Mesenchymal stem cell (in vitro differentiated cells and primary cell): ENCODE data around the gene JMY.

ENCODE experiments used
- DNase-seq: peaks from one replicate; pipeline ENCODE4 v3.0.0-alpha.2; 2013
- H2AFZ ChIP-seq: one replicate; pipeline ENCODE4 v1.6.1; 2013; ENCODE audit warnings: low read depth, mild to moderate bottlenecking, control low read depth, inconsistent platforms, low read length, moderate library complexity
- H2AK5ac ChIP-seq: 2 replicates; pipeline ENCODE4 v1.6.1; 2013; ENCODE audit warnings: low read length, moderate library complexity, mild to moderate bottlenecking, inconsistent platforms; ENCODE audit not compliant: severe bottlenecking
- H2BK120ac ChIP-seq: one replicate; pipeline ENCODE4 v1.6.1; 2013; ENCODE audit warnings: low read depth, mild to moderate bottlenecking, inconsistent platforms, low read length, moderate library complexity
- H2BK12ac ChIP-seq, 2 experiments: one replicate each; pipeline ENCODE4 v1.6.1; 2013; ENCODE audit warnings: inconsistent platforms in 2 of 2, low read length in 2 of 2, mild to moderate bottlenecking in 2 of 2, moderate library complexity in 2 of 2, control low read depth in 1 of 2
- H2BK15ac ChIP-seq: one replicate; pipeline ENCODE4 v1.6.1; 2013; ENCODE audit warnings: mild to moderate bottlenecking, low read depth, inconsistent platforms; ENCODE audit not compliant: poor library complexity, severe bottlenecking
- H2BK5ac ChIP-seq: 2 replicates; pipeline ENCODE4 v1.6.1; 2013; ENCODE audit warnings: low read depth, mild to moderate bottlenecking, low read length, control low read depth, inconsistent platforms; ENCODE audit not compliant: poor library complexity, severe bottlenecking
- H3K14ac ChIP-seq, 2 experiments: one replicate each; pipeline ENCODE4 v1.6.1; 2013; ENCODE audit warnings: inconsistent platforms in 2 of 2, low read length in 2 of 2, control low read depth in 1 of 2, mild to moderate bottlenecking in 1 of 2, moderate library complexity in 1 of 2
- H3K18ac ChIP-seq, 2 experiments: one replicate each; pipeline ENCODE4 v1.6.1; 2013; ENCODE audit warnings: inconsistent platforms in 2 of 2, low read length in 2 of 2, control low read depth in 1 of 2, low read depth in 1 of 2, mild to moderate bottlenecking in 1 of 2
- H3K23ac ChIP-seq, 2 experiments: one replicate each; pipeline ENCODE4 v1.6.1; 2013; ENCODE audit warnings: inconsistent platforms in 2 of 2, low read length in 2 of 2, mild to moderate bottlenecking in 2 of 2, moderate library complexity in 2 of 2, control low read depth in 1 of 2
- H3K27ac ChIP-seq: 2 replicates; pipeline ENCODE4 v1.5.1; 2013; ENCODE audit warnings: mild to moderate bottlenecking, moderate library complexity, low read length, control low read depth, inconsistent platforms; ENCODE audit not compliant: poor library complexity, severe bottlenecking
- H3K27me3 ChIP-seq, 2 experiments: 2 replicates each; pipeline versions ENCODE4 v1.6.1 to v1.7.0; 2013; ENCODE audit warnings: low read length in 2 of 2, mild to moderate bottlenecking in 2 of 2, moderate library complexity in 2 of 2, control low read depth in 1 of 2, inconsistent platforms in 1 of 2; ENCODE audit not compliant: control insufficient read depth in 1 of 2, insufficient read depth in 1 of 2
- H3K36me3 ChIP-seq, 2 experiments: 2 replicates each; pipeline versions ENCODE4 v1.6.1 to v1.7.0; 2013; ENCODE audit warnings: low read length in 2 of 2, control low read depth in 1 of 2, inconsistent platforms in 1 of 2, low read depth in 1 of 2, mild to moderate bottlenecking in 1 of 2; ENCODE audit not compliant: insufficient read depth in 2 of 2, control insufficient read depth in 1 of 2
- H3K4ac ChIP-seq, 2 experiments: one replicate each; pipeline ENCODE4 v1.6.1; 2013; ENCODE audit warnings: inconsistent platforms in 2 of 2, low read length in 2 of 2, mild to moderate bottlenecking in 2 of 2, moderate library complexity in 2 of 2, control low read depth in 1 of 2, low read depth in 1 of 2
- H3K4me1 ChIP-seq: 2 replicates; pipeline ENCODE4 v1.6.1; 2013; ENCODE audit warnings: low read depth, low read length, control low read depth; ENCODE audit not compliant: control insufficient read depth, insufficient read depth
- H3K4me2 ChIP-seq: 2 replicates; pipeline ENCODE4 v1.6.1; 2013; ENCODE audit warnings: low read length, mild to moderate bottlenecking, inconsistent platforms; ENCODE audit not compliant: poor library complexity, severe bottlenecking
- H3K4me3 ChIP-seq, 2 experiments: 2 replicates each; pipeline versions ENCODE4 v1.5.1 to v1.7.0; 2013; ENCODE audit warnings: low read length in 2 of 2, mild to moderate bottlenecking in 2 of 2, control low read depth in 1 of 2, low read depth in 1 of 2; ENCODE audit not compliant: insufficient read depth in 1 of 2
- H3K79me1 ChIP-seq: replicated peaks from 2 replicates; pipeline ENCODE4 v1.6.1; 2013; ENCODE audit warnings: mild to moderate bottlenecking, control low read depth, low read length, inconsistent platforms; ENCODE audit not compliant: poor library complexity, severe bottlenecking
- H3K9ac ChIP-seq: 2 replicates; pipeline ENCODE4 v1.7.0; 2013; ENCODE audit warnings: mild to moderate bottlenecking, low read length, moderate library complexity
- H3K9me3 ChIP-seq: 2 replicates; pipeline ENCODE4 v1.7.0; 2013; ENCODE audit warnings: mild to moderate bottlenecking, low read length; ENCODE audit not compliant: control insufficient read depth
- H4K8ac ChIP-seq: one replicate; pipeline ENCODE4 v1.6.1; 2013; ENCODE audit warnings: inconsistent platforms, mild to moderate bottlenecking, low read length, moderate library complexity
- H4K91ac ChIP-seq: one replicate; pipeline ENCODE4 v1.6.1; 2013; ENCODE audit warnings: mild to moderate bottlenecking, low read length, inconsistent platforms
- WGBS: methylation state at CpG from one replicate; pipeline ENCODE4 v1.1.7; 2013; ENCODE audit warnings: mixed read lengths; 5-methylcytosine and 5-hydroxymethylcytosine counted together

JMY gene

GRCh38 chr5:79229357-79230174 lies 6.4 kb upstream of the JMY start:
- no peaks in the 10 kb centered on the region for H3K9me3 ChIP-seq
- no peaks in the 10 kb centered on the region for H3K27me3 ChIP-seq
- WGBS = 94% methylated on average over 10 of the region's 10 CpGs
- H3K4me1 ChIP-seq = no peaks in the 10 kb centered on the region
- no peak overlapping the region for H3K4me3 ChIP-seq
- H3K27ac ChIP-seq = no peak overlapping the region
- H2BK5ac ChIP-seq = no peak overlapping the region
- no peak overlapping the region for H2AK5ac ChIP-seq
- no peak overlapping the region for H3K4ac ChIP-seq
- no peak overlapping the region for H4K8ac ChIP-seq
- peak overlapping the region; percentile 6 for H3K9ac ChIP-seq
- H3K79me1 ChIP-seq = no peaks in the 10 kb centered on the region
- DNase-seq = no peak
- no peak overlapping the region for H2BK12ac ChIP-seq
- H4K91ac ChIP-seq = no peak overlapping the region
- H3K18ac ChIP-seq = no peak overlapping the region
- no peak overlapping the region for H2BK15ac ChIP-seq
- no peak overlapping the region for H3K14ac ChIP-seq
- H2BK120ac ChIP-seq = no peak overlapping the region
- no peak overlapping the region for H3K23ac ChIP-seq
- no peak overlapping the region for H3K4me2 ChIP-seq
- no peaks in the 10 kb centered on the region for H3K36me3 ChIP-seq
- H2AFZ ChIP-seq = no peak overlapping the region

GRCh38 chr5:79235261-79235633 lies 684 bp upstream of the JMY start:
- H3K23ac ChIP-seq = no peak overlapping the region
- H3K4ac ChIP-seq = no peak overlapping the region
- peaks cover 5% of the 10 kb centered on the region for H3K4me1 ChIP-seq
- peak overlapping the region; percentile 75 to 95 for H3K4me3 ChIP-seq
- H2AK5ac ChIP-seq = no peak overlapping the region
- H3K9ac ChIP-seq = peak overlapping the region; percentile 95
- H3K27me3 ChIP-seq = no peaks in the 10 kb centered on the region
- no peak overlapping the region for H2BK120ac ChIP-seq
- H2BK15ac ChIP-seq = no peak overlapping the region
- H3K79me1 ChIP-seq = peaks cover 12% of the 10 kb centered on the region
- peak overlapping the region; percentile 98 for H3K4me2 ChIP-seq
- H4K8ac ChIP-seq = no peak overlapping the region
- peak; percentile 61 for DNase-seq
- H3K9me3 ChIP-seq = no peaks in the 10 kb centered on the region
- no peak overlapping the region for H2BK12ac ChIP-seq
- no peak overlapping the region for H4K91ac ChIP-seq
- H3K27ac ChIP-seq = no peak overlapping the region
- no CpG with 5 or more reads among the region's 2 CpGs for WGBS
- no peak overlapping the region for H3K14ac ChIP-seq
- no peak overlapping the region for H2BK5ac ChIP-seq
- no peak overlapping the region for H2AFZ ChIP-seq
- no peak overlapping the region for H3K18ac ChIP-seq
- H3K36me3 ChIP-seq = no peaks in the 10 kb centered on the region

GRCh38 chr5:79236362-79236969 lies 535 bp downstream of the JMY start:
- H3K23ac ChIP-seq = peak overlapping the region in 1 of 2 experiments; percentile 73
- H3K9me3 ChIP-seq = no peaks in the 10 kb centered on the region
- peak overlapping the region; percentile 86 to 95 for H3K4me3 ChIP-seq
- peaks cover 5% of the 10 kb centered on the region for H3K4me1 ChIP-seq
- H2BK120ac ChIP-seq = peak overlapping the region; percentile 85
- peak overlapping the region; percentile 95 for H3K9ac ChIP-seq
- H2BK12ac ChIP-seq = no peak overlapping the region
- DNase-seq = peak; percentile 46
- H2AK5ac ChIP-seq = no peak overlapping the region
- H3K18ac ChIP-seq = peak overlapping the region; percentile 13 to 79
- H4K91ac ChIP-seq = peak overlapping the region; percentile 15
- no peaks in the 10 kb centered on the region for H3K27me3 ChIP-seq
- H3K4ac ChIP-seq = peak overlapping the region in 1 of 2 experiments; percentile 55
- H3K4me2 ChIP-seq = peak overlapping the region; percentile 98
- peaks cover 15% of the 10 kb centered on the region for H3K79me1 ChIP-seq
- no peak overlapping the region for H3K27ac ChIP-seq
- H2BK15ac ChIP-seq = peak overlapping the region; percentile 52
- no peak overlapping the region for H2BK5ac ChIP-seq
- peak overlapping the region in 1 of 2 experiments; percentile 36 for H3K14ac ChIP-seq
- under 1% methylated on average over 67 of the region's 78 CpGs for WGBS
- H2AFZ ChIP-seq = peak overlapping the region; percentile 93
- no peaks in the 10 kb centered on the region for H3K36me3 ChIP-seq
- peak overlapping the region; percentile 89 for H4K8ac ChIP-seq

GRCh38 chr5:79236970-79237739 lies 1.2 kb downstream of the JMY start:
- no peak overlapping the region for H2BK15ac ChIP-seq
- H3K4me2 ChIP-seq = peak overlapping the region; percentile 98

More at GRCh38 chr5:79236970-79237739, 1.2 kb downstream of the JMY start:
- Histone ChIP-seq H3K27ac (no peak overlapping the region), H3K79me1 (peaks cover 16% of the 10 kb centered on the region), H3K9me3 (no peaks in the 10 kb centered on the region), H2AFZ (peak overlapping the region; percentile 93), H3K23ac (peak overlapping the region in 1 of 2 experiments; percentile 89), H2BK120ac (no peak overlapping the region), H2BK12ac (no peak overlapping the region), H3K36me3 (no peaks in the 10 kb centered on the region), H3K9ac (peak overlapping the region; percentile 95), H3K4me3 (peak overlapping the region; percentile 86 to 95), H3K27me3 (no peaks in the 10 kb centered on the region), H2AK5ac (no peak overlapping the region), H3K4ac (peak overlapping the region; percentile 32 to 59), H4K91ac (no peak overlapping the region), H3K14ac (peak overlapping the region in 1 of 2 experiments; percentile 65), H2BK5ac (no peak overlapping the region), H3K4me1 (peaks cover 5% of the 10 kb centered on the region), H3K18ac (peak overlapping the region; percentile 8 to 12), H4K8ac (peak overlapping the region; percentile 12)
- DNase-seq = peak; percentile 53
- WGBS = under 1% methylated on average over 61 of the region's 61 CpGs
